Esophagus muscularis mucosa (tissue), 4 donors: ENCODE results near the gene ME3. TPM values are rescaled to one million over a fixed set of nuclear protein-coding genes. Genes with fewer than 3 reads are reported as not detected.

Source experiments
- DNase-seq: peaks from one replicate; pipeline ENCODE4 v3.0.0-alpha.2; 2017; ENCODE audit errors: extremely low spot score
- H3K27ac ChIP-seq, 4 donors: fragments of 200-600 bp; sonication (generic); replicated peaks in 1 of 4; 1 replicate in 3 of 4; 2 replicates in 1 of 4; pipeline ENCODE4 v1.5.1; 2016 to 2019; ENCODE audit warnings: mild to moderate bottlenecking in 1 of 4
- H3K27me3 ChIP-seq, 4 donors: fragments of 200-600 bp; sonication (generic); one replicate each; pipeline versions ENCODE4 v1.5.1 to v1.6.0; 2016 to 2019
- H3K36me3 ChIP-seq, 4 donors: fragments of 200-600 bp; sonication (generic); one replicate each; pipeline ENCODE4 v1.5.1; 2016 to 2019
- H3K4me1 ChIP-seq, 4 donors: fragments of 200-600 bp; sonication (generic); one replicate each; pipeline ENCODE4 v1.5.1; 2016 to 2019
- H3K4me3 ChIP-seq, 4 donors: fragments of 200-600 bp; sonication (generic); 1 replicate in 2 of 4; 2 replicates in 2 of 4; pipeline ENCODE4 v1.5.1; 2016 to 2019; ENCODE audit warnings: mild to moderate bottlenecking in 4 of 4, moderate library complexity in 1 of 4
- H3K9me3 ChIP-seq, 4 donors: fragments of 200-600 bp; sonication (generic); 1 replicate in 3 of 4; 2 replicates in 1 of 4; pipeline ENCODE4 v1.5.1; 2016 to 2019
- EP300 ChIP-seq: sonication (generic); formaldehyde crosslinking; IDR thresholded peaks from one replicate; pipeline ENCODE4 v1.6.1; 2017; ENCODE audit warnings: antibody characterized with exemption
- POLR2A ChIP-seq: fragments of 450-650 bp; IDR thresholded peaks from one replicate; pipeline ENCODE4 v1.6.1; 2017; ENCODE audit warnings: antibody characterized with exemption, moderate library complexity, mild to moderate bottlenecking, low read depth
- POLR2AphosphoS5 ChIP-seq, 2 donors: sonication (generic); formaldehyde crosslinking; IDR thresholded peaks; one replicate each; pipeline ENCODE4 v1.6.1; 2017; ENCODE audit warnings: antibody characterized with exemption in 2 of 2
- WGBS: methylation state at CpG from one replicate; pipeline ENCODE4 v1.1.5; 2018; 5-methylcytosine and 5-hydroxymethylcytosine counted together
- intact Hi-C: fragments of 100-400 bp; cut with DNase I; formaldehyde crosslinking; loops from one replicate; pipeline ENCODE4 v1.15.1; 2023
- total RNA-seq, 4 donors: library from RNA; depleted of rRNA; stranded (reverse); fragments of >200 nt; gene quantifications; one replicate each; pipeline versions ENCODE4 v1.1.0 to v1.2.1, GENCODE V29; 2016
- TF ChIP-seq, protein P1 (sequence below), 3 experiments: fragments of 200-600 bp in 2 of 3; fragments of 450-650 bp in 1 of 3; sonication (generic) in 2 of 3; IDR thresholded peaks; one replicate each; pipeline ENCODE4 v1.5.1; 2017 to 2019; ENCODE audit warnings: antibody characterized with exemption in 3 of 3, mild to moderate bottlenecking in 2 of 3, moderate library complexity in 1 of 3

The ME3 gene
- total RNA-seq, 4 donors from 2014 or later: 20.4 to 50.1 (median 26.2) TPM

DNA sequence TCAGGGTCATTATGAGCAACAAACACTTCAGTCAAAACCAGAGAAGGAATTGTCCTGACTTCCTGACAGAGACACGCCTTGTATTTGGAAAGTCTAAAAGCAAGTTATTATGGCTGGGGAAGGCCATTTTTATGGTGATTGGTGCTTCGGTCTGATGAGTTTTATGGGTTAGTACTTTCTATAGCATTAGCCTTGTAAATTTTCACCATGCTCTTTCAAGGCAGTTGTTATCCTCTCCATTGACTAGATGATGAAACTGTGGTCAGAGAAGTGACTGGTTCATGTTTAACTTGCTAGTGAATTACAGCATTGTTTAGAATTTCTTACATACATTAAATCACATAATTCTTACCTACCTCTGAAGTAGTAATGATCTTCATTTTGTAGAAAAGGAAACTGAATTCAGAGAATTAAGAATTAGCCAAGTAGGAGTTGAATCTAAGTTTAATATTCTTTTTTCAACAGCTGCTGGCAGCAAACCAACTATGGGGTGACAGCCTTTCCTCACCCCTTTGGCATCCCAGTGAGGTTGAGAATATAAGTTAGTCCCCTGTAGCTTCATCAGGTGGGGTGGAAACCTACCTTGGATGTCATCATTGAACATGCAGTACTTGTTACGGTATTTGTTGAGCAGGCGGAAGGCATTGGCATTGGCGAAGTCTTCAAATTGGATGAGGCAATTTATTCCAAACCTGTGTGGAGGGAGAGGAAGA lies 207.8 kb downstream of the ME3 start:
- no peaks in the 10 kb centered on the region for H3K9me3 ChIP-seq
- TF ChIP-seq, protein P1, sequence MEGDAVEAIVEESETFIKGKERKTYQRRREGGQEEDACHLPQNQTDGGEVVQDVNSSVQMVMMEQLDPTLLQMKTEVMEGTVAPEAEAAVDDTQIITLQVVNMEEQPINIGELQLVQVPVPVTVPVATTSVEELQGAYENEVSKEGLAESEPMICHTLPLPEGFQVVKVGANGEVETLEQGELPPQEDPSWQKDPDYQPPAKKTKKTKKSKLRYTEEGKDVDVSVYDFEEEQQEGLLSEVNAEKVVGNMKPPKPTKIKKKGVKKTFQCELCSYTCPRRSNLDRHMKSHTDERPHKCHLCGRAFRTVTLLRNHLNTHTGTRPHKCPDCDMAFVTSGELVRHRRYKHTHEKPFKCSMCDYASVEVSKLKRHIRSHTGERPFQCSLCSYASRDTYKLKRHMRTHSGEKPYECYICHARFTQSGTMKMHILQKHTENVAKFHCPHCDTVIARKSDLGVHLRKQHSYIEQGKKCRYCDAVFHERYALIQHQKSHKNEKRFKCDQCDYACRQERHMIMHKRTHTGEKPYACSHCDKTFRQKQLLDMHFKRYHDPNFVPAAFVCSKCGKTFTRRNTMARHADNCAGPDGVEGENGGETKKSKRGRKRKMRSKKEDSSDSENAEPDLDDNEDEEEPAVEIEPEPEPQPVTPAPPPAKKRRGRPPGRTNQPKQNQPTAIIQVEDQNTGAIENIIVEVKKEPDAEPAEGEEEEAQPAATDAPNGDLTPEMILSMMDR (IDR thresholded peaks at IDR 0.05): no peak
- no peak for TF ChIP-seq EP300
- H3K36me3 ChIP-seq: peaks cover 0 to 16% (median 8%) of the 10 kb centered on the region in 4 donors
- H3K4me1 ChIP-seq: peaks cover 13 to 21% (median 18%) of the 10 kb centered on the region in 4 donors
- no peak overlapping the region for H3K27ac ChIP-seq
- WGBS: 94% methylated on average over 5 of the region's 5 CpGs
- intact Hi-C loops: no loop called here
- H3K27me3 ChIP-seq: no peaks in the 10 kb centered on the region
- H3K4me3 ChIP-seq: no peak overlapping the region
- DNase-seq: no peak

DNA sequence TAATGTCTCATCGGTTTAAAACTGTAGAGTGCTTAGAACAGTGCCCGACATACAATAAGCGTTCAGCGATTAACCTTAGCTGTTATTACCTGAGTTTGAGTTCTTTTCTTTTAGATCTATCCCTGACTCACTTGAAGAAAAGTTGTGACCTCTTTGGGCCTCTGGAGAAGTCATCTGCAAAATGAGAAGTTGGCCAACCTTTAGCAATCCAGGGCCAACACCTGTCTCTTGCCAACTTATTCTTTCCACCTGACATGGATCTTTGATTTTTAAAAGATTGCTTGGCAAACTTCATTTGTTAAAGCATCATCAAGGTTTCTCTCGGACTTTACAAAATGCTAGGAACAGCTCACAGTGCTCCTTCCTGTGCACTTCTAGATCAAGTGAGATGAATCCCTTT lies 208.5 kb downstream of the ME3 start:
- WGBS: 90% methylated on average over 5 of the region's 5 CpGs
- intact Hi-C loops: no loop called here
- DNase-seq: no peak
- Histone ChIP-seq H3K9me3 (no peaks in the 10 kb centered on the region), H3K27me3 (no peaks in the 10 kb centered on the region), H3K4me1 (peaks cover 18 to 25% (median 23%) of the 10 kb centered on the region in 4 donors), H3K36me3 (peaks cover 0 to 16% (median 8%) of the 10 kb centered on the region in 4 donors), H3K27ac (no peak overlapping the region), H3K4me3 (no peak overlapping the region)
- TF ChIP-seq POLR2A: no peak
- TF ChIP-seq EP300: no peak
- no peak for TF ChIP-seq POLR2AphosphoS5 (IDR thresholded peaks at IDR 0.05)
- TF ChIP-seq, protein P1 (IDR thresholded peaks at IDR 0.05): no peak

DNA sequence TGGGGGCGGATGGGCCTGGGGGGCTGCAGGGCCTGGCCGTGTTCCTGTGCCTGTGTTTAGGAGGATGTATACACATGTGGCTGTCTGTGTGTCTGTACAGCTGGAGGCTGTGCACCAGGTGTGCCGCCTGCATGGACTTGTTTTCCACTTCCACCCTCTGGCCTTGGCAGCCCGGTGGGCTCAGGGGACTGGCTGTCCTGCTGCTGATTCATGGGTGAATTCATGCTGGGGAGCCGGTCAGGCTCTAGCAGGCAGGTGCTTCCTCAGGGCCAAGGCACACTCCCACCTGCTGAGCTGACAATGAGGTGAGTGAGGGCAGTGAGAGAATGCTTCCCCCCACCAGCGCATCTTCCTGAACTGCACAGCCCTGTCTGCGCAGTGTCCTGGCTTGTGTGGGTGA lies 209.3 kb downstream of the ME3 start:
- WGBS: 87% methylated on average over 6 of the region's 7 CpGs
- TF ChIP-seq POLR2AphosphoS5 (IDR thresholded peaks at IDR 0.05) (no peak), POLR2A (no peak), EP300 (no peak)
- TF ChIP-seq, protein P1 (IDR thresholded peaks at IDR 0.05): no peak
- Histone ChIP-seq H3K9me3 (no peaks in the 10 kb centered on the region), H3K27ac (no peak overlapping the region), H3K36me3 (peaks cover 0 to 16% (median 8%) of the 10 kb centered on the region in 4 donors), H3K4me3 (no peak overlapping the region), H3K27me3 (no peaks in the 10 kb centered on the region), H3K4me1 (peaks cover 22 to 32% (median 30%) of the 10 kb centered on the region in 4 donors)
- no peak for DNase-seq
- intact Hi-C loops: no loop called here

DNA sequence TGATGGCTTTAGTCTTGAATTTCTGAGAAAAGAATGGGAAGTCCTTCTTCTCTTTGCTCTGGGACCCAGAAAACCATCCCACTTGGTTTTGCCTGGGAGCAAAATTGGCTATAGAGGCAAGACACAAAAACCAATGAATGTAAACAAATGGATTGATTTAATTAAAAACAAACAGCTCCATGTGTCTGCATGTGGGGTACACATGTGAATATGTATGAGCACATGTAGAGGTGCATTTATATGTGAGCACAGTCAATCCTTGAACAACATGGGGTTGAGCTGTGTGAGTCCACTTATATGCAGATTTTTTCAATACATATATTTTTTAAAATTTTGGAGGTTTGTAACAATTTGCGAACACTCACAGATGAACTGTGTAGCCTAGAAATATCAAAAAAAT lies 210.5 kb downstream of the ME3 start:
- Histone ChIP-seq H3K36me3 (peaks cover 0 to 16% (median 8%) of the 10 kb centered on the region in 4 donors), H3K4me3 (no peak overlapping the region), H3K9me3 (no peaks in the 10 kb centered on the region), H3K4me1 (peaks cover 23 to 44% (median 35%) of the 10 kb centered on the region in 4 donors), H3K27ac (no peak overlapping the region), H3K27me3 (peaks cover 0 to 4% (median 0%) of the 10 kb centered on the region in 4 donors)
- DNase-seq: no peak
- no peak for TF ChIP-seq POLR2A
- TF ChIP-seq EP300: no peak
- TF ChIP-seq, protein P1 (IDR thresholded peaks at IDR 0.05): no peak
- TF ChIP-seq POLR2AphosphoS5 (IDR thresholded peaks at IDR 0.05): no peak
- 100% methylated on average over 1 of the region's 1 CpG for WGBS
- intact Hi-C loops: no loop called here
